ENCODE results near the gene ADGRB3.

GRCh38 chr6:68741501-68742386 lies 106.7 kb downstream of the ADGRB3 start:
- TF ChIP-seq EP300 (IDR thresholded peaks at IDR 0.05; ENCODE audit: borderline replicate concordance) (no peak), RAD21 (IDR thresholded peaks at IDR 0.05; ENCODE audit: low read depth) (no peak), TAF1 (IDR thresholded peaks at IDR 0.05; ENCODE audit: low read depth) (no peak), TEAD4 (IDR thresholded peaks at IDR 0.05) (no peak), USF1 (IDR thresholded peaks at IDR 0.05) (no peak), EGR1 (IDR thresholded peaks at IDR 0.05) (no peak)

Data from Ishikawa (cell line).